NCI-H2196 (cell line): Measurements from ENCODE around the gene TUBB6.
A peak's percentile ranks its signal among the peaks of the same experiment; 100 is the strongest.

Experiments
- DNase-seq: peaks from one replicate; lab custom pipeline; 2025; ENCODE audit not compliant: unreplicated experiment; lab: John Stamatoyannopoulos, UW

TUBB6 gene

GRCh38 chr18:12307701-12308385 is at the start of gene TUBB6:
TUBB6 (plus strand) TSS chr18:12308241; CDS start chr18:12308293, 52 bp downstream.
- DNase-seq: peak; percentile 45

GRCh38 chr18:12258719-12259705 is 49.0 kb upstream of the TUBB6 start:
- no peak for DNase-seq

- no peak for DNase-seq
Observed at GRCh38 chr18:12262748-12263147, 45.3 kb upstream of the TUBB6 start.

GRCh38 chr18:12264864-12265263 is 43.2 kb upstream of the TUBB6 start:
- peak; percentile 22 for DNase-seq

GRCh38 chr18:12271376-12272235 is 36.4 kb upstream of the TUBB6 start:
- DNase-seq: peak; percentile 93

- DNase-seq: no peak
Observed at GRCh38 chr18:12274793-12275192, 33.2 kb upstream of the TUBB6 start.

GRCh38 chr18:12276736-12277554 is 31.1 kb upstream of the TUBB6 start:
- DNase-seq: no peak

- peak; percentile 36 for DNase-seq
Observed at GRCh38 chr18:12278215-12278671, 29.8 kb upstream of the TUBB6 start.

- no peak for DNase-seq
Observed at GRCh38 chr18:12278741-12279682, 29.0 kb upstream of the TUBB6 start.

GRCh38 chr18:12279781-12280531 is 28.1 kb upstream of the TUBB6 start:
- no peak for DNase-seq

GRCh38 chr18:12281861-12282260 is 26.2 kb upstream of the TUBB6 start:
- DNase-seq: no peak

- no peak for DNase-seq
Observed at GRCh38 chr18:12282442-12283039, 25.5 kb upstream of the TUBB6 start.

GRCh38 chr18:12283256-12283655 is 24.8 kb upstream of the TUBB6 start:
- DNase-seq: peak; percentile 52

GRCh38 chr18:12283666-12284065 is 24.4 kb upstream of the TUBB6 start:
- no peak for DNase-seq

GRCh38 chr18:12287131-12287681 is 20.8 kb upstream of the TUBB6 start:
- DNase-seq: no peak

- DNase-seq: no peak
Observed at GRCh38 chr18:12287684-12288402, 20.2 kb upstream of the TUBB6 start.

- no peak for DNase-seq
Observed at GRCh38 chr18:12288403-12288755, 19.7 kb upstream of the TUBB6 start.
